Upper lobe of right lung (tissue), 1 donor: ENCODE measurements around the gene DHRS12. TPM values are rescaled to one million over a fixed set of nuclear protein-coding genes. Genes with fewer than 3 reads are reported as not detected.

Source experiments
- ATAC-seq: fragments of 200-7000 bp; cut with Tn5 transposase; one replicate; pipeline ENCODE4 v1.9.1; 2020; ENCODE audit warnings: mild to moderate bottlenecking, moderate library complexity
- DNase-seq: peaks from one replicate; pipeline ENCODE4 v3.0.0-alpha.2; 2020
- H3K27ac ChIP-seq: fragments of 200-600 bp; one replicate; pipeline ENCODE4 v1.8.0; 2022
- H3K27me3 ChIP-seq: fragments of 200-600 bp; one replicate; pipeline ENCODE4 v1.8.0; 2022; ENCODE audit warnings: mild to moderate bottlenecking
- H3K36me3 ChIP-seq: fragments of 200-600 bp; one replicate; pipeline ENCODE4 v1.8.0; 2022
- H3K4me1 ChIP-seq: fragments of 200-600 bp; one replicate; pipeline ENCODE4 v1.8.0; 2022
- H3K4me3 ChIP-seq: fragments of 200-600 bp; one replicate; pipeline ENCODE4 v1.8.0; 2022; ENCODE audit warnings: mild to moderate bottlenecking
- H3K9me3 ChIP-seq: fragments of 200-600 bp; one replicate; pipeline ENCODE4 v1.8.0; 2022
- intact Hi-C: fragments of 100-400 bp; cut with DNase I; formaldehyde crosslinking; loops from one replicate; pipeline ENCODE4 v1.11.0; 2022
- total RNA-seq: library from RNA; stranded (reverse); fragmentation: NEBNext Ultra II Directional; extraction: Animal tissue kit (Norgen Biotek cat#: 25700); gene quantifications from one replicate; pipeline ENCODE4 v1.2.1, GENCODE V29; 2021
- TF ChIP-seq, protein P1 (sequence below): fragments of 200-600 bp; IDR thresholded peaks from one replicate; pipeline ENCODE4 v1.8.0; 2022; ENCODE audit warnings: antibody characterized with exemption
- donor health status: DM: no; HTN: yes; CAD: no; lungs with severe emphysema.

DHRS12 gene
- total RNA-seq, 1 donor from 2014 or later, result 14.9 TPM

GRCh38 chr13:51805313-51805712 lies 1.4 kb upstream of the DHRS12 start:
- Histone ChIP-seq H3K36me3 (no peaks in the 10 kb centered on the region), H3K4me3 (no peak overlapping the region), H3K27me3 (no peaks in the 10 kb centered on the region), H3K27ac (peak overlapping the region; percentile 99), H3K4me1 (peaks cover 35% of the 10 kb centered on the region), H3K9me3 (no peaks in the 10 kb centered on the region)
- intact Hi-C loops, result no loop called here
- ATAC-seq, result no peak
- TF ChIP-seq, protein P1, sequence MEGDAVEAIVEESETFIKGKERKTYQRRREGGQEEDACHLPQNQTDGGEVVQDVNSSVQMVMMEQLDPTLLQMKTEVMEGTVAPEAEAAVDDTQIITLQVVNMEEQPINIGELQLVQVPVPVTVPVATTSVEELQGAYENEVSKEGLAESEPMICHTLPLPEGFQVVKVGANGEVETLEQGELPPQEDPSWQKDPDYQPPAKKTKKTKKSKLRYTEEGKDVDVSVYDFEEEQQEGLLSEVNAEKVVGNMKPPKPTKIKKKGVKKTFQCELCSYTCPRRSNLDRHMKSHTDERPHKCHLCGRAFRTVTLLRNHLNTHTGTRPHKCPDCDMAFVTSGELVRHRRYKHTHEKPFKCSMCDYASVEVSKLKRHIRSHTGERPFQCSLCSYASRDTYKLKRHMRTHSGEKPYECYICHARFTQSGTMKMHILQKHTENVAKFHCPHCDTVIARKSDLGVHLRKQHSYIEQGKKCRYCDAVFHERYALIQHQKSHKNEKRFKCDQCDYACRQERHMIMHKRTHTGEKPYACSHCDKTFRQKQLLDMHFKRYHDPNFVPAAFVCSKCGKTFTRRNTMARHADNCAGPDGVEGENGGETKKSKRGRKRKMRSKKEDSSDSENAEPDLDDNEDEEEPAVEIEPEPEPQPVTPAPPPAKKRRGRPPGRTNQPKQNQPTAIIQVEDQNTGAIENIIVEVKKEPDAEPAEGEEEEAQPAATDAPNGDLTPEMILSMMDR, result no peak
- DNase-seq, result no peak

- Histone ChIP-seq H3K4me3 (peak overlapping the region; percentile 57), H3K9me3 (no peaks in the 10 kb centered on the region), H3K27me3 (no peaks in the 10 kb centered on the region), H3K36me3 (no peaks in the 10 kb centered on the region), H3K27ac (peak overlapping the region; percentile 99), H3K4me1 (peaks cover 35% of the 10 kb centered on the region)
- intact Hi-C loops, result no loop called here
- TF ChIP-seq, protein P1, result no peak
- DNase-seq, result no peak
- no peak for ATAC-seq
Observed at GRCh38 chr13:51804295-51805172, 571 bp upstream of the DHRS12 start.

DNA sequence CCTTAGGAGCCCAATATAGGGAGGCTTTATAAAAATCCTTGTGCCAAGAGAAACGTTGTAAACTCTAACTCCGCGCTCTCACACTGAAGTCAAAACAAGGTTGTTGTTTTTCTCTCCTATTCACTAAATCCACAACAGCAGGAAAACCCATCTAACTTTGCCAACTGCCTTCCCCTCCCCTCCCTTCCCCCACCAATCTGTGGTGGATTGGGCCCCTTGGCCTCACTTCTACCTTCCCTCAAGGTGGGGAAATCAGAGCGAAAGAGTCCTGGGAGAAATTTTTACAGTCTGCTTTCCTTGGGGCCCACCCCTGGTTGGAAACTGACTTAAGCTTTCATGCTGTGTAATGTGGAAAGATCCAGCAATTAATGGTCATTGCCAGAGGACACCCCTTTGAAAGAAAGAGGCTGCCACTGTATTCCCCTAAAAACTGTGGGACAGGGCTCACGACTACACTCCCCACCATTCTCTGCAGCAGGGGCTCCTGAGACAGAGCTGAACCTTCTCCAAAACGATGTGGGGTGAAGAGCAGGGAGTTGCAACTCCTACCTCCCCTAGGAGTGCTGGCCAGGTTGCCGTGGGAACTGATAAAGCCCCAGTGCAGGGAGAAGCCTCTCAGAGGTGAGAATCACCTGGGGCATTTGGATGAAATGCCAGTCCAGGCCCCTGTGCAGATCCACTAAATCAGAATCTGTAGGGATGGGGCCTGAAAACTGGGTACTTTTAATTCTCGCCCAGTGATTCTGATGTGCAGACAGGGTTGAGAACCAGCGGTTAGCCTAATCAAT lies 1.1 kb downstream of the DHRS12 start:
- peak overlapping the region; percentile 99 for H3K27ac ChIP-seq
- peaks cover 35% of the 10 kb centered on the region for H3K4me1 ChIP-seq
- H3K9me3 ChIP-seq, result no peaks in the 10 kb centered on the region
- no peaks in the 10 kb centered on the region for H3K36me3 ChIP-seq
- TF ChIP-seq, protein P1, result no peak
- no peaks in the 10 kb centered on the region for H3K27me3 ChIP-seq
- DNase-seq (no peak), ATAC-seq (no peak)
- peak overlapping the region; percentile 57 for H3K4me3 ChIP-seq
- intact Hi-C loops, result no loop called here

GRCh38 chr13:51801631-51802099 lies 2.3 kb downstream of the DHRS12 start:
- Histone ChIP-seq H3K36me3 (no peaks in the 10 kb centered on the region), H3K27me3 (no peaks in the 10 kb centered on the region), H3K4me3 (no peak overlapping the region), H3K27ac (peak overlapping the region; percentile 56), H3K9me3 (no peaks in the 10 kb centered on the region), H3K4me1 (peaks cover 35% of the 10 kb centered on the region)
- ATAC-seq (peak; percentile 36), DNase-seq (peak; percentile 90)
- TF ChIP-seq, protein P1, result no peak
- intact Hi-C loops, result no loop called here

- H3K36me3 ChIP-seq, result no peaks in the 10 kb centered on the region
- no peak overlapping the region for H3K27ac ChIP-seq
- DNase-seq, result no peak
- intact Hi-C loops, result no loop called here
- no peaks in the 10 kb centered on the region for H3K27me3 ChIP-seq
- H3K9me3 ChIP-seq, result no peaks in the 10 kb centered on the region
- no peak for ATAC-seq
- H3K4me3 ChIP-seq, result no peak overlapping the region
- TF ChIP-seq, protein P1, result no peak
- H3K4me1 ChIP-seq, result peaks cover 35% of the 10 kb centered on the region
Observed at GRCh38 chr13:51800486-51800885, 3.5 kb downstream of the DHRS12 start.
